SK-N-SH (cell line): Measurements from ENCODE around the gene DDC.
"Not testable (repeated sequence)": the region's sequence is repeated elsewhere in the genome, so short reads cannot be mapped to it uniquely, and the experiment has no call there.

ENCODE experiments used
- CHD2 ChIP-seq: fragments of 150-350 bp; IDR thresholded peaks from 2 replicates; pipeline ENCODE4 v1.6.1; 2018; ENCODE audit warnings: low read length; ENCODE audit not compliant: partially characterized antibody
- CTCF ChIP-seq: fragments of 200-600 bp; sonication (generic); IDR thresholded peaks from 2 replicates; pipeline ENCODE4 v1.6.1; 2017; ENCODE audit warnings: antibody characterized with exemption, mild to moderate bottlenecking, moderate library complexity
- EP300 ChIP-seq, 2 experiments: IDR thresholded peaks; 2 replicates each; pipeline versions ENCODE4 v1.4.0 to v1.6.1; 2012; ENCODE audit warnings: borderline replicate concordance in 1 of 2, low read depth in 1 of 2, low read length in 1 of 2
- IRF3 ChIP-seq: fragments of 150-350 bp; IDR thresholded peaks from 2 replicates; pipeline ENCODE4 v1.6.1; 2016; ENCODE audit warnings: mild to moderate bottlenecking, low read depth, low read length
- NRF1 ChIP-seq: IDR thresholded peaks from 2 replicates; pipeline ENCODE4 v1.6.1; 2012; ENCODE audit warnings: low read depth, mild to moderate bottlenecking, low read length
- SIN3A ChIP-seq: IDR thresholded peaks from 2 replicates; pipeline ENCODE4 v1.6.1; 2012; ENCODE audit warnings: low read depth, mild to moderate bottlenecking, low read length, moderate library complexity, borderline replicate concordance
- SMC3 ChIP-seq: IDR thresholded peaks from 2 replicates; pipeline ENCODE4 v1.6.1; 2012; ENCODE audit warnings: low read depth, low read length, improper control_type of control experiment
- TAF1 ChIP-seq: IDR thresholded peaks from 2 replicates; pipeline ENCODE4 v1.6.1; 2012; ENCODE audit warnings: low read depth, mild to moderate bottlenecking, low read length, moderate library complexity, borderline replicate concordance
- YY1 ChIP-seq: IDR thresholded peaks from 2 replicates; pipeline ENCODE4 v1.4.0; 2012; ENCODE audit warnings: low read depth, mild to moderate bottlenecking

GRCh38 chr7:50578105-50578504, 12.9 kb upstream of the DDC start:
- TF ChIP-seq CTCF; EP300 (IDR thresholded peaks at IDR 0.05; ENCODE audit: borderline replicate concordance in 1 of 2, low read depth in 1 of 2, low read length in 1 of 2); SMC3; YY1; CHD2; TAF1; NRF1; SIN3A; IRF3: not testable (repeated sequence)
